Common myeloid progenitor, CD34-positive (primary cell): Measurements from ENCODE around the gene ARMCX2.
"Not testable (repeated sequence)": the region's sequence is repeated elsewhere in the genome, so short reads cannot be mapped to it uniquely, and the experiment has no call there.

ENCODE experiments used
- CTCF ChIA-PET: fragments of 350-600 bp; sonication (Branson Sonifier 250); formaldehyde crosslinking; loops from one replicate; lab custom pipeline; 2021; ENCODE audit warnings: antibody characterized with exemption; lab: Charles Lee
- POLR2A ChIA-PET: fragments of 350-600 bp; sonication (Branson Sonifier 250); formaldehyde crosslinking; loops from one replicate; lab custom pipeline; 2021; ENCODE audit warnings: antibody characterized with exemption; lab: Charles Lee
- DNase-seq, 3 donors: peaks; one replicate each; pipeline versions ENCODE4 v3.0.0 to v3.0.0-alpha.2; 2013
- H3K27ac ChIP-seq, 2 experiments: 1 replicate in 1 of 2; 2 replicates in 1 of 2; pipeline ENCODE4 v1.7.0; 2013; ENCODE audit warnings: inconsistent platforms in 2 of 2, low read length in 2 of 2, mild to moderate bottlenecking in 2 of 2, low read depth in 1 of 2, moderate library complexity in 1 of 2; ENCODE audit not compliant: severe bottlenecking in 2 of 2, insufficient read depth in 1 of 2, poor library complexity in 1 of 2
- H3K27me3 ChIP-seq, 5 experiments: replicated peaks in 2 of 5; 1 replicate in 3 of 5; 2 replicates in 2 of 5; pipeline versions ENCODE4 v1.6.1 to v1.7.0; 2013; ENCODE audit warnings: low read length in 4 of 5, mild to moderate bottlenecking in 2 of 5, moderate library complexity in 2 of 5, inconsistent platforms in 1 of 5; ENCODE audit not compliant: insufficient read depth in 5 of 5, control insufficient read depth in 4 of 5
- H3K36me3 ChIP-seq, 4 experiments: 1 replicate in 2 of 4; 2 replicates in 2 of 4; pipeline versions ENCODE4 v1.6.1 to v1.7.0; 2013; ENCODE audit warnings: low read length in 3 of 4, control low read depth in 1 of 4, mild to moderate bottlenecking in 1 of 4; ENCODE audit not compliant: control insufficient read depth in 4 of 4, insufficient read depth in 4 of 4
- H3K4me1 ChIP-seq, 4 experiments: 1 replicate in 3 of 4; 2 replicates in 1 of 4; pipeline versions ENCODE4 v1.6.1 to v1.7.1; 2013; ENCODE audit warnings: low read length in 3 of 4, mild to moderate bottlenecking in 3 of 4, control low read depth in 1 of 4, inconsistent platforms in 1 of 4, moderate library complexity in 1 of 4; ENCODE audit not compliant: control insufficient read depth in 4 of 4, insufficient read depth in 4 of 4; ENCODE audit errors: control extremely low read depth in 1 of 4
- H3K4me3 ChIP-seq, 7 experiments: 1 replicate in 4 of 7; 2 replicates in 3 of 7; pipeline versions ENCODE4 v1.5.1 to v1.7.0; 2013; ENCODE audit warnings: mild to moderate bottlenecking in 7 of 7, low read length in 6 of 7, moderate library complexity in 6 of 7, inconsistent platforms in 2 of 7, low read depth in 2 of 7, control low read depth in 1 of 7; ENCODE audit not compliant: insufficient read depth in 4 of 7, control insufficient read depth in 1 of 7; ENCODE audit errors: extremely low read depth in 1 of 7
- H3K9me3 ChIP-seq, 5 experiments: 1 replicate in 4 of 5; 2 replicates in 1 of 5; pipeline versions ENCODE4 v1.6.1 to v1.7.1; 2013; ENCODE audit warnings: low read length in 4 of 5, mild to moderate bottlenecking in 2 of 5, inconsistent platforms in 1 of 5, low read depth in 1 of 5, moderate library complexity in 1 of 5; ENCODE audit not compliant: control insufficient read depth in 4 of 5, insufficient read depth in 2 of 5; ENCODE audit errors: control extremely low read depth in 1 of 5
- WGBS: methylation state at CpG from one replicate; pipeline ENCODE4 v1.1.5; 2013; ENCODE audit not compliant: insufficient coverage; 5-methylcytosine and 5-hydroxymethylcytosine counted together

The ARMCX2 gene

DNA sequence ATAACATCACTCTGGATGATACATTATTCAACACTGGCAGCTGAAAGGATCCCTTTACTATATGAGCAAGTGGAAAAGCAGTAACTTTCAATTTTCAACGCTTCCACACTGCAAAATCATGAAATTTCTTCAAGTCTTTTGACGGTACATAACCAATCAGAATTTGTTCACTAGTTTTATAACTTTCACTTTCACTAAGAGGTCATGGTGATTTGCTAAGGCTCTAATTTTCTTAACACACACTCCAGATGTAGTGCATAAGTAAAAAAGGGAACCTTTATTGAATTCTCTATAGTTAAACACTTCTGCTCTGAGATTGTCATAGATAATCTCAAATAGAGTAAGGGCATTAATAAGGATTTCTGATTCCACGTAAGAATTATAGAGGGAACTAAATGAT lies 4.1 kb downstream of the ARMCX2 start:
- H3K4me1 ChIP-seq = peaks cover 0 to 11% (median 4%) of the 10 kb centered on the region in 4 experiments
- peaks cover 0 to 2% (median 0%) of the 10 kb centered on the region in 5 experiments for H3K27me3 ChIP-seq
- DNase-seq = peak in 2 of 3 donors; percentile 53 to 69
- no CpG with 5 or more reads among the region's 3 CpGs for WGBS
- peak overlapping the region in 5 of 7 experiments; percentile 42 to 68 (median 47) for H3K4me3 ChIP-seq
- CTCF ChIA-PET = no interaction called here
- H3K36me3 ChIP-seq = peaks cover 0 to 2% (median 0%) of the 10 kb centered on the region in 4 experiments
- no peaks in the 10 kb centered on the region for H3K9me3 ChIP-seq
- no peak overlapping the region for H3K27ac ChIP-seq
- POLR2A ChIA-PET = no interaction called here

DNA sequence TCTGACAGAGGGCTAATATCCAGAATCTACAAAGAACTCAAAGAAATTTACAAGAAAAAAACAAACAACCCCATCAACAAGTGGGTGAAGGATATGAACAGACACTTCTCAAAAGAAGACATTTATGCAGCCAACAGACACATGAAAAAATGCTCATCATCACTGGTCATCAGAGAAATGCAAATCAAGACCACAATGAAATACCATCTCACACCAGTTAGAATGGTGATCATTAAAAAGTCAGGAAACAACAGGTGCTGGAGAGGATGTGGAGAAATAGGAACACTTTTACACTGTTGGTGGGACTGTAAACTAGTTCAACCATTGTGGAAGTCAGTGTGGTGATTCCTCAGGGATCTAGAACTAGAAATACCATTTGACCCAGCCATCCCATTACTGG lies 11.9 kb downstream of the ARMCX2 start:
- DNase-seq, CTCF ChIA-PET, H3K9me3 ChIP-seq, H3K36me3 ChIP-seq, H3K4me3 ChIP-seq, H3K27ac ChIP-seq, POLR2A ChIA-PET, H3K27me3 ChIP-seq, H3K4me1 ChIP-seq: not testable (repeated sequence)

DNA sequence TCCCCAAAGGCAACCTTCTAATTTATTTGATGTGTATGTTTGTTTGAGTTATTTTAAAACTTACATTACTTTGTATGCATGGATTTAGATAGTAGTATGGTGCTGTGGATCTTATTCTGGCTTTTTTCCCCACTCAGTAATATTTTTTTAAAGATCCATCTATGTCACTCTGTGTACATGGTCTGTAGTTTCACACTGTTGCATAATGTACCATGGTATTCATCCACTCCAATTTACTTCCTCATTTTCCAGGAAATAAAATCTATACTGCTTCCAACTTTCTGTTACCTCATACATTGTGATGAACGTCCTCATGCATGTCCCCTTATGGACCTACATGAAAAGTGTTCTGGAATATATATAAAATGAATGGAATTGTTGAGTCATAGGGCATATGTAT lies 17.6 kb downstream of the ARMCX2 start:
- H3K27ac ChIP-seq = no peak overlapping the region
- POLR2A ChIA-PET = no interaction called here
- CTCF ChIA-PET = interaction anchor here (1.1 kb wide), 1 partner anchor 15 kb away, joined by 3 read pairs; no protein-coding TSS in a partner anchor
- H3K9me3 ChIP-seq = no peaks in the 10 kb centered on the region
- no CpG with 5 or more reads among the region's 1 CpG for WGBS
- no peak overlapping the region for H3K4me3 ChIP-seq
- no peaks in the 10 kb centered on the region for H3K4me1 ChIP-seq
- DNase-seq = peak in 2 of 3 donors; percentile 24 to 44
- no peaks in the 10 kb centered on the region for H3K36me3 ChIP-seq
- H3K27me3 ChIP-seq = no peaks in the 10 kb centered on the region

DNA sequence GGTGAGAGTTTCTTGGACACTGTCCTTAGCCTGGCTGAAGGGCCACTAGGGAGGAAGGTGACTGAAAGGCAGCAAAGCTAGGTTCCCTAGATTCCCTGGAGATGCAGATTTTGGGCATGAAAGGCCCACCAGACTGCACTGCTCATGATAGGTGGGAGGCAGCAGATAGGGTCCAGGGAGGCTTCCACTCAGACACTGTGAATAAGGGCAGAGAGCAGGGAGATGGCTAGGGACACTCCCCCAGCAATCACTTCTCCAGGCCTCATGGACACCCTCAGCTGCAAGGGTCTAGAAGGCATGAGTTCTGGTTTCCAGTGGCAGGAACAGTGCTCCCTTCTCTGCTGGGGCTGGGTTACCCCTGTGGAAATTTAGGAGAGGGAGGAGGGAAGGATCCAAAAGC lies 20.1 kb downstream of the ARMCX2 start:
- CTCF ChIA-PET = no interaction called here
- H3K9me3 ChIP-seq = no peaks in the 10 kb centered on the region
- POLR2A ChIA-PET = no interaction called here
- H3K4me3 ChIP-seq = no peak overlapping the region
- no peaks in the 10 kb centered on the region for H3K4me1 ChIP-seq
- no peak overlapping the region for H3K27ac ChIP-seq
- no peaks in the 10 kb centered on the region for H3K36me3 ChIP-seq
- DNase-seq = no peak
- H3K27me3 ChIP-seq = no peaks in the 10 kb centered on the region

DNA sequence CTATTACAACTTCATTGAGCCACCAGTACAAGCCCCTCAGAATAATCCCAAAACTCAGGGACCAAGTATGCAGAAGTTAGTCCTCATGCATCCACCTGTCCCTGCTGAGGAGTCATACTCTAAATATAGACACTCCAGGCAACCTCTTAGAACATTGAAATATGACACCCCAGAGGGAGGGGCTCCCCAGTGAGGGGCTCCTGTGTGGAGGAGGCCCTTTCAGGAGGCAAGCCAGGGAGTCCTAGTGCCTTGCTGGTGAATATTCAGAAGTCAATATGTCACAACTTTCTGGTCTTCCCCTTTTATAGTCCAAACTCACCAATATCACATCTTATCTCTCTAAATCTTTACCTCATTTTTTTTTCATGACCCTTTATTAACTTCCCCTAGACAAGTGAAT lies 40.3 kb downstream of the ARMCX2 start:
- DNase-seq = peak in 2 of 3 donors; percentile 57 to 70
- H3K27ac ChIP-seq = no peak overlapping the region
- peaks cover 0 to 2% (median 0%) of the 10 kb centered on the region in 4 experiments for H3K36me3 ChIP-seq
- H3K27me3 ChIP-seq = no peaks in the 10 kb centered on the region
- no peak overlapping the region for H3K4me3 ChIP-seq
- H3K4me1 ChIP-seq = peaks cover 6 to 26% (median 11%) of the 10 kb centered on the region in 4 experiments
- POLR2A ChIA-PET = no interaction called here
- no peaks in the 10 kb centered on the region for H3K9me3 ChIP-seq
- CTCF ChIA-PET = no interaction called here

DNA sequence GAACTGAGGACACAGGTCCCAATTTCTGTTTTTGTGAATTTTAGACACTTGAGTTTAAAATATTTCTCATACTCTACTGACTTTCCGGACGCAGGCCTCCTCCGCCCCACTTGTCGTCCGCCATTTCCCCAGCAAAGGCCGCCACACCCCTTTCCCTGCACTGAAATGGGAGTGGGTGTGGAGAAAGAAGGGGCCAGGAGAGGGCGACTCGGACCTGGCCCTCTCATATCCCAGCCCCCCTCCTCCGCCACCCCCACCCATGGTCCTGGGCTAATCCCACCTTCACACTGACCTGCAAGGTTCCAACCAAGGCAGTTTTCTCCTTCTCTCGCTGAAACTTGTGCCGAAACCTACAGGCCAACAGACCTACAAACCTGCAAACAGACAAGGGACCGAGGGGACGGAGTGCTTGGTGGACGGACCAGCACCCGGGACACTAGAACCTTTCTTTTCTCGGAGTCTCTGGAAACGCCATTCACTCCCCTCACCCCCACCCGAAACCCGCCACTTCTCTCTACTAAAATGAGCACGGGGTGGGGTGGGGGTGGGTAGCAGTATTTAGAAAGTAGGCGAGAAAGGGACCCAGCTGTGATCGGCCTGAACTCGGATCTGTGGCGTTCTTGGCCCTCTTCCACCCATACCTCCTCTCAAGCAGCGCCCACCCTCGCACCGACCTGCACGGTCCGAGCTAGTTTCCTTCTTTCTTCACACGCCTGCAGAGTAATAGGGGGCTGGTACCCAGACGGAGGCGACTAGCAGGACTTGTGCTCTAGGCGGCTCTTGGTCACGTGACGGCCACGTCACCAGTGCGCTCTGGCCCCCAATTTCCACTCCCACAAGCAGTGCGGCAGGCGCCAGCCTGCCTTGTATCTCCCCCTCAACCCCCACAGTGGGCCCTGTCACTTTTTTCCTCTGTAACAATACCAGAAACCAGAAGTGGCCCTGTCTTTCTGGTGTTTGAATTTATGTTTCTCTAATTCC lies 42.1 kb downstream of the ARMCX2 start, which contains the start of gene ARMCX6:
Gene ARMCX6, minus strand, starts transcription at position 790 of the 981 bp plus-strand sequence. CDS start 1,380 bp downstream, outside the sequence.
- DNase-seq = peak; percentile 87 to 93 (median 91)
- peaks cover 4 to 20% (median 9%) of the 10 kb centered on the region in 4 experiments for H3K4me1 ChIP-seq
- H3K4me3 ChIP-seq = peak within 1 kb of the TSS; percentile 49 to 90 (median 77)
- H3K27me3 ChIP-seq = no peaks in the 10 kb centered on the region
- no peaks in the 10 kb centered on the region for H3K9me3 ChIP-seq
- POLR2A ChIA-PET = no interaction called here
- peak within 1 kb of the TSS; percentile 29 to 79 for H3K27ac ChIP-seq
- H3K36me3 ChIP-seq = peaks cover 0 to 2% (median 0%) of the 10 kb centered on the region in 4 experiments
- CTCF ChIA-PET = interaction anchor here (1.0 to 1.7 kb wide), 2 partner anchors 9 to 67 kb away, joined by 3 to 4 read pairs; partner anchors contain the start of gene ARMCX1
- WGBS = 37% methylated on average over 14 of the region's 39 CpGs

DNA sequence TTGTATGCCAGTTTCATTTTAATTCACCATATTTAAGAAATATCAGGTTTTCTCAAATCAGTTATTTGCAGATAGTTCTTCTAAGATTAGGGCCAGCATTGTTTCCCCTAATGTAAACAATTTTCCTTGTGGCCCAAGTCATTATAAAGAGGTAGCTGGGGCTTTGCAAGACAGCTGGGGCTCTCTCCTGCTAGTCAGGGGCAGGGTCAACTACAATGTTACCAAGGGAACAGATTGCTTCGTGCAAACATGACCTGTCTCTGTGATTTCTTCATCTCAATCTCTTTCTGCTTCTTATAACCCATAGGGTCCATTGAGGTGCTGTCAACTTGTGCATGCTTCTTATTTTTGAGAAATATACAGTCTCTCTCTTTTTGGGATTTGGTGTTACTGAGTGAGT lies 53.9 kb downstream of the ARMCX2 start:
- Histone ChIP-seq H3K9me3 (no peaks in the 10 kb centered on the region), H3K4me3 (no peak overlapping the region), H3K4me1 (no peaks in the 10 kb centered on the region), H3K36me3 (no peaks in the 10 kb centered on the region), H3K27me3 (no peaks in the 10 kb centered on the region), H3K27ac (no peak overlapping the region)
- ChIA-PET CTCF (no interaction called here), POLR2A (no interaction called here)
- no CpG with 5 or more reads among the region's 1 CpG for WGBS
- DNase-seq = no peak
